A673 (cell line): ENCODE measurements around the gene PRPF38B.

ENCODE experiments used
- EZH2 ChIP-seq: fragments of 200-600 bp; sonication (generic); IDR thresholded peaks from 2 replicates; pipeline ENCODE4 v1.6.1; 2017; ENCODE audit warnings: borderline replicate concordance, low read depth, mild to moderate bottlenecking, mixed read lengths, antibody characterized with exemption, low read length; ENCODE audit not compliant: poor library complexity, severe bottlenecking
- TF ChIP-seq, protein P1 (sequence below): fragments of 300-800, 200-600 bp; sonication (generic); conservative IDR thresholded peaks from 2 replicates; pipeline ENCODE4 v1.5.1; 2017; ENCODE audit warnings: low read depth, mild to moderate bottlenecking, antibody characterized with exemption, low read length, moderate library complexity, mixed read lengths

DNA sequence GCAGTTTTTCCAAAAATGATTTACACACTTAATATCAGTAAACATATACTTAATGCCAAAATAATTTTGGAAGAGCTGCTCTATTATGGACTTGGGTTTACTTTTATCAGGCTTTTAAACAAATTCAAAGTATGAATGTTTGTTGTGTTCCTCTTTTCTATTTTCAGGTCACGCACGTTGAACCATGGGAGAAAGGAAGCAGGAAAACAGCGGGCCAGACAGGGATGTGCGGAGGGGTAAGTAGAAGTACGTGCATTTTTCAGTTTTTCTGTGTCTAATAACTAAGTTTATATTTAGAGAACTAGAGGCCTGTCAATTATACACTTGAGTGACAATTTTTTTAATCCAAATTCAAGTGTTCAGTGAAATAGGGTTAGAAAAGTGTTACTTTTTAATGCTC lies 3.4 kb downstream of the PRPF38B start:
- TF ChIP-seq, protein P1, sequence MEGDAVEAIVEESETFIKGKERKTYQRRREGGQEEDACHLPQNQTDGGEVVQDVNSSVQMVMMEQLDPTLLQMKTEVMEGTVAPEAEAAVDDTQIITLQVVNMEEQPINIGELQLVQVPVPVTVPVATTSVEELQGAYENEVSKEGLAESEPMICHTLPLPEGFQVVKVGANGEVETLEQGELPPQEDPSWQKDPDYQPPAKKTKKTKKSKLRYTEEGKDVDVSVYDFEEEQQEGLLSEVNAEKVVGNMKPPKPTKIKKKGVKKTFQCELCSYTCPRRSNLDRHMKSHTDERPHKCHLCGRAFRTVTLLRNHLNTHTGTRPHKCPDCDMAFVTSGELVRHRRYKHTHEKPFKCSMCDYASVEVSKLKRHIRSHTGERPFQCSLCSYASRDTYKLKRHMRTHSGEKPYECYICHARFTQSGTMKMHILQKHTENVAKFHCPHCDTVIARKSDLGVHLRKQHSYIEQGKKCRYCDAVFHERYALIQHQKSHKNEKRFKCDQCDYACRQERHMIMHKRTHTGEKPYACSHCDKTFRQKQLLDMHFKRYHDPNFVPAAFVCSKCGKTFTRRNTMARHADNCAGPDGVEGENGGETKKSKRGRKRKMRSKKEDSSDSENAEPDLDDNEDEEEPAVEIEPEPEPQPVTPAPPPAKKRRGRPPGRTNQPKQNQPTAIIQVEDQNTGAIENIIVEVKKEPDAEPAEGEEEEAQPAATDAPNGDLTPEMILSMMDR = no peak
- TF ChIP-seq EZH2 = no peak
